ENCODE data around the gene TTBK1. TPM values are rescaled to one million over a fixed set of nuclear protein-coding genes. Genes with fewer than 3 reads are reported as not detected.

TTBK1 gene
- total RNA-seq, 1 experiment from 2014 or later, result 0.68 TPM

GRCh38 chr6:43331891-43332290 lies 88.6 kb downstream of the TTBK1 start:
- no peak for ATAC-seq
- POLR2A ChIA-PET, result interaction anchor here (0.5 kb wide), 1 partner anchor 62 kb away, joined by 3 read pairs; no protein-coding TSS in a partner anchor
- Mint-ChIP-seq H3K4me1 (0 out of 2 replicates have a peak, but pooled peaks cover 4% of the 10 kb centered on the region), H3K4me3 (no peak overlapping the region), H3K9me3 (no peaks in the 10 kb centered on the region), H3K27me3 (ENCODE audit: low read depth) (no peaks in the 10 kb centered on the region; the same call in 1 of the 2 replicates), H3K27ac (no peak overlapping the region), H3K36me3 (no peaks in the 10 kb centered on the region)
- no peak for DNase-seq (ENCODE audit: low spot score)
- CTCF ChIA-PET, result interaction anchor here (0.8 kb wide), 1 partner anchor 24 kb away, joined by 3 read pairs; the partner anchor contains the start of gene CRIP3
- no peak for TF ChIP-seq MLX (CRISPR knock-in tag; IDR thresholded peaks at IDR 0.05)
- TF ChIP-seq MXD4 (CRISPR knock-in tag; IDR thresholded peaks at IDR 0.05; ENCODE audit: borderline replicate concordance), result no peak
- TF ChIP-seq CREB1 (CRISPR knock-in tag; IDR thresholded peaks at IDR 0.05), result no peak
- TF ChIP-seq USF1 (CRISPR knock-in tag; IDR thresholded peaks at IDR 0.05), result no peak

GRCh38 chr6:43334466-43335095 lies 91.3 kb downstream of the TTBK1 start:
- Mint-ChIP-seq H3K36me3 (peaks cover 4% of the 10 kb centered on the region), H3K27me3 (ENCODE audit: low read depth) (no peaks in the 10 kb centered on the region; the same call in 1 of the 2 replicates), H3K9me3 (no peaks in the 10 kb centered on the region), H3K4me3 (no peak overlapping the region), H3K4me1 (0 out of 2 replicates have a peak, but pooled peaks cover 4% of the 10 kb centered on the region), H3K27ac (peak overlapping the region; percentile 50; the same call in 1 of the 2 replicates)
- DNase-seq (ENCODE audit: low spot score) (no peak), ATAC-seq (peak; percentile 97)
- ChIA-PET CTCF (interaction anchor here (0.6 to 3.4 kb wide), 28 partner anchors 8 to 172 kb away, joined by 3 to 46 read pairs (median 6); partner anchors contain the start of genes CRIP3, DNPH1 and ZNF318), POLR2A (interaction anchor here (0.8 kb wide), 1 partner anchor 58 kb away, joined by 5 read pairs; no protein-coding TSS in a partner anchor)
- no peak for TF ChIP-seq JUN (CRISPR knock-in tag; IDR thresholded peaks at IDR 0.05)

- CTCF ChIA-PET, result interaction anchor here (0.6 to 3.4 kb wide), 11 partner anchors 9 to 171 kb away, joined by 3 to 46 read pairs (median 16); partner anchors contain the start of genes CRIP3 and DNPH1
- ATAC-seq (no peak), DNase-seq (ENCODE audit: low spot score) (no peak)
- 0 out of 2 replicates have a peak, but pooled peaks cover 4% of the 10 kb centered on the region for H3K4me1 Mint-ChIP-seq
- H3K9me3 Mint-ChIP-seq, result no peaks in the 10 kb centered on the region
- H3K36me3 Mint-ChIP-seq, result peaks cover 12% of the 10 kb centered on the region
- TF ChIP-seq FOXJ3 (CRISPR knock-in tag; IDR thresholded peaks at IDR 0.05; ENCODE audit: borderline replicate concordance), result no peak
- no peak for TF ChIP-seq ATF2 (CRISPR knock-in tag; IDR thresholded peaks at IDR 0.05; ENCODE audit: borderline replicate concordance, low read depth)
- no peak for TF ChIP-seq AFF4 (CRISPR knock-in tag; IDR thresholded peaks at IDR 0.05; ENCODE audit: borderline replicate concordance)
- TF ChIP-seq ZNF232 (CRISPR knock-in tag; IDR thresholded peaks at IDR 0.05), result no peak
- TF ChIP-seq IRF2 (CRISPR knock-in tag; IDR thresholded peaks at IDR 0.05; ENCODE audit: borderline replicate concordance, low read depth), result no peak
- TF ChIP-seq NFATC4 (CRISPR knock-in tag; IDR thresholded peaks at IDR 0.05), result no peak
- TF ChIP-seq KAT7 (CRISPR knock-in tag; IDR thresholded peaks at IDR 0.05; ENCODE audit: borderline replicate concordance), result no peak
- no peak for TF ChIP-seq FOXP1 (CRISPR knock-in tag; IDR thresholded peaks at IDR 0.05; ENCODE audit: borderline replicate concordance)
- no peak for TF ChIP-seq ETV6 (CRISPR knock-in tag; IDR thresholded peaks at IDR 0.05)
- TF ChIP-seq GRHL2 (CRISPR knock-in tag; IDR thresholded peaks at IDR 0.05; ENCODE audit: insufficient replicate concordance, severe bottlenecking), result no peak
- POLR2A ChIA-PET, result no interaction called here
- H3K27me3 Mint-ChIP-seq (ENCODE audit: low read depth), result no peaks in the 10 kb centered on the region; the same call in 1 of the 2 replicates
- H3K4me3 Mint-ChIP-seq, result no peak overlapping the region
- no peak overlapping the region for H3K27ac Mint-ChIP-seq
Measured at GRCh38 chr6:43335469-43335868, 92.2 kb downstream of the TTBK1 start.

Data from WTC11 (cell line).